ENCODE measurements around the gene RTL1. TPM values are rescaled to one million over a fixed set of nuclear protein-coding genes. Genes with fewer than 3 reads are reported as not detected.

RTL1 gene
- total and polyA plus RNA-seq, 12 donors, result not detected

DNA sequence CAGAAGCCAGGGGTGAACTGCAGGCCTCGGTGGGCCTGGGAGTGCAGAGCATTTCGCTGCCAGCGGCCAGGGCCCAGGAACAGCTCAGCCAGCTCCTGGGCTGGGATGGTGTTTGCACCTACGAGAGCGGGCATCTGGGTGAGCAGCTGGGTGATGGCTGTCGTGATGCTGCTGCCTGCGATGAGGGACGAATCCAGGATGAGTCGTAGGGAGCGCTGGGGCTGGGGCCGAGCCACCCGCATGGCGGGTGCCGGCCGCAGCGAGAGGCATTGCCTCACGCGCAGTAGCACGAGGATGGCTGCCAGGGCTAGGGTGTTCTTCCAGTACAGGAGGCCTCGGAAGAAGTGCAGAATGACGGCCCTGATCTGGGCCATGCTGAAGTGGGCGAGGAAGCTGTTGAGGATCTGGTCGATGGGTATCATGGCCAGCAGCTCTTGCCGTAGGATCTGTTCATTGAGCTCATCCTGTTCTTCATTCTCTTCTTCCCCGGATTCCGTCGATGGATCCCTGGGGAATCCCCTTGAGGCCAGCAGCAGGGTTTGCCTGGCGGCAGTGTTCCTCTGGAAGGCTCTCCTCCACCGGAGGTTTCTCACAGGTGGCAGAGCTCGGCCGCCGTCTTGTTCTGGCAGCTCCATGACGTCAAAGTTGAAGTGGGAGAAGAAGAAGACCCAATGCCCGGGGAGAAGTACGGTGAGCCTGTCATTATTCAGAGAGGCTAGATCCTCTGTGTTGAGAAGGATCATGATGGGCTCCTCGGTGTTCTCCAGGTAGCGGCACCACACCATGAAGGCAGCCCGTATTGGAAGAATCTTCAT is 22.1 kb downstream of the RTL1 start:
- intact Hi-C loops (cut with DNase I), result no loop called here
- DNase-seq, result peak in 1 of 2 donors; percentile 7

GRCh38 chr14:100880271-100881101 is 23.0 kb downstream of the RTL1 start:
- WGBS, 2 donors, result 90% methylated on average over 34 of the region's 34 CpGs
- no peak overlapping the region for H3K4me3 ChIP-seq
- TF ChIP-seq, protein P1, sequence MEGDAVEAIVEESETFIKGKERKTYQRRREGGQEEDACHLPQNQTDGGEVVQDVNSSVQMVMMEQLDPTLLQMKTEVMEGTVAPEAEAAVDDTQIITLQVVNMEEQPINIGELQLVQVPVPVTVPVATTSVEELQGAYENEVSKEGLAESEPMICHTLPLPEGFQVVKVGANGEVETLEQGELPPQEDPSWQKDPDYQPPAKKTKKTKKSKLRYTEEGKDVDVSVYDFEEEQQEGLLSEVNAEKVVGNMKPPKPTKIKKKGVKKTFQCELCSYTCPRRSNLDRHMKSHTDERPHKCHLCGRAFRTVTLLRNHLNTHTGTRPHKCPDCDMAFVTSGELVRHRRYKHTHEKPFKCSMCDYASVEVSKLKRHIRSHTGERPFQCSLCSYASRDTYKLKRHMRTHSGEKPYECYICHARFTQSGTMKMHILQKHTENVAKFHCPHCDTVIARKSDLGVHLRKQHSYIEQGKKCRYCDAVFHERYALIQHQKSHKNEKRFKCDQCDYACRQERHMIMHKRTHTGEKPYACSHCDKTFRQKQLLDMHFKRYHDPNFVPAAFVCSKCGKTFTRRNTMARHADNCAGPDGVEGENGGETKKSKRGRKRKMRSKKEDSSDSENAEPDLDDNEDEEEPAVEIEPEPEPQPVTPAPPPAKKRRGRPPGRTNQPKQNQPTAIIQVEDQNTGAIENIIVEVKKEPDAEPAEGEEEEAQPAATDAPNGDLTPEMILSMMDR (IDR thresholded peaks at IDR 0.05), result no peak
- H3K36me3 ChIP-seq, result no peaks in the 10 kb centered on the region
- no peak for ATAC-seq
- peak in 1 of 2 donors; percentile 7 for DNase-seq
- H3K27me3 ChIP-seq, result peaks cover 0 to 21% (median 8%) of the 10 kb centered on the region in 7 donors
- H3K27ac ChIP-seq, result no peak overlapping the region
- H3K4me1 ChIP-seq, result peaks cover 0 to 3% (median 0%) of the 10 kb centered on the region in 9 donors
- peaks cover 0 to 8% (median 0%) of the 10 kb centered on the region in 11 donors for H3K9me3 ChIP-seq
- intact Hi-C loops (cut with DNase I), result no loop called here

More for the DNA sequence above, 22.1 kb downstream of the RTL1 start:
- WGBS, 2 donors, result 95 to 96% methylated on average over 38 of the region's 38 CpGs
- TF ChIP-seq, protein P1 (IDR thresholded peaks at IDR 0.05), result no peak
- H3K36me3 ChIP-seq, result no peaks in the 10 kb centered on the region
- peaks cover 0 to 14% (median 8%) of the 10 kb centered on the region in 7 donors for H3K27me3 ChIP-seq
- H3K9me3 ChIP-seq, result peaks cover 0 to 8% (median 0%) of the 10 kb centered on the region in 11 donors
- H3K27ac ChIP-seq, result no peak overlapping the region
- H3K4me1 ChIP-seq, result peaks cover 0 to 3% (median 0%) of the 10 kb centered on the region in 9 donors
- H3K4me3 ChIP-seq, result no peak overlapping the region
- peak in 1 of 8 donors; percentile 22 for ATAC-seq

- DNase-seq (peak in 1 of 2 donors; percentile 4), ATAC-seq (no peak)
- WGBS, 2 donors, result 89 to 97% methylated on average over 8 of the region's 8 CpGs
- Histone ChIP-seq H3K27ac (no peak overlapping the region), H3K36me3 (no peaks in the 10 kb centered on the region), H3K9me3 (peaks cover 0 to 8% (median 0%) of the 10 kb centered on the region in 11 donors), H3K4me1 (no peaks in the 10 kb centered on the region), H3K4me3 (no peak overlapping the region), H3K27me3 (peaks cover 0 to 27% (median 11%) of the 10 kb centered on the region in 7 donors)
- intact Hi-C loops (cut with DNase I), result no loop called here
- TF ChIP-seq, protein P1 (IDR thresholded peaks at IDR 0.05), result no peak
These were observed 23.7 kb downstream of the RTL1 start for GRCh38 chr14:100879782-100880181.

DNA sequence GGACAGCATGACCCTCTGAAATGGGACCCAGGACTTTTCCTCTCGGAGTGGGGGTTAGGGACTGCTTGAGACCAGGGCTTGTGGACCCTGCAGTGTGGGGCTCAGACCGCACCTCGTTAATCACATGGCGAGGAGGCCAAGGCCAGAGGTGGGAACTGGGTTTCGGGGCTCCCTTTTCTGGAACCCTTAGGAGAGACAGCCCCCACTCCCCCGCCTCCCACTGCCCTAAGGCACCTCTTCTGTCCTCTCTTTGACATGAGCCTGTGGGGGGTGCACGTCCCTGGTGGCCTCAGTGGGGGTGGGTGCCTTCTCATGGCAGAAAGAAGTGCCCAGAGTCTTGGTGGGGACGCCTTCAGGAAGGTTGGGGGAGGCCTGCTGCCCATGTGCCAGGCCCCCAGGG is 24.3 kb downstream of the RTL1 start:
- Histone ChIP-seq H3K36me3 (no peaks in the 10 kb centered on the region), H3K9me3 (peaks cover 0 to 8% (median 0%) of the 10 kb centered on the region in 11 donors), H3K27ac (no peak overlapping the region), H3K27me3 (peaks cover 0 to 33% (median 12%) of the 10 kb centered on the region in 7 donors), H3K4me3 (no peak overlapping the region), H3K4me1 (no peaks in the 10 kb centered on the region)
- ATAC-seq, result no peak
- TF ChIP-seq, protein P1 (IDR thresholded peaks at IDR 0.05), result no peak
- intact Hi-C loops (cut with DNase I), result no loop called here
- WGBS, 2 donors, result 82 to 84% methylated on average over 8 of the region's 8 CpGs
- DNase-seq, result no peak
